ENCODE results near the gene PLD1.

The PLD1 gene

GRCh38 chr3:171836855-171837254 is 26.6 kb upstream of the PLD1 start:
- DNase-seq (ENCODE audit: low spot score), result no peak

- no peak for DNase-seq (ENCODE audit: low spot score)
Observed at GRCh38 chr3:171835613-171836012, 25.3 kb upstream of the PLD1 start.

GRCh38 chr3:171835116-171835515 is 24.8 kb upstream of the PLD1 start:
- DNase-seq (ENCODE audit: low spot score), result no peak

- DNase-seq (ENCODE audit: low spot score), result no peak
Observed at GRCh38 chr3:171834461-171834801, 24.1 kb upstream of the PLD1 start.

GRCh38 chr3:171833789-171834460 is 23.6 kb upstream of the PLD1 start:
- no peak for DNase-seq (ENCODE audit: low spot score)

GRCh38 chr3:171832989-171833388 is 22.7 kb upstream of the PLD1 start:
- no peak for DNase-seq (ENCODE audit: low spot score)

- no peak for DNase-seq (ENCODE audit: low spot score)
Observed at GRCh38 chr3:171831936-171832335, 21.7 kb upstream of the PLD1 start.

- no peak for DNase-seq (ENCODE audit: low spot score)
Observed at GRCh38 chr3:171830518-171830875, 20.2 kb upstream of the PLD1 start.

GRCh38 chr3:171829841-171830517 is 19.7 kb upstream of the PLD1 start:
- DNase-seq (ENCODE audit: low spot score), result peak; percentile 65

GRCh38 chr3:171828902-171829770 is 18.9 kb upstream of the PLD1 start:
- DNase-seq (ENCODE audit: low spot score), result no peak

- no peak for DNase-seq (ENCODE audit: low spot score)
Observed at GRCh38 chr3:171827836-171828458, 17.7 kb upstream of the PLD1 start.

- no peak for DNase-seq (ENCODE audit: low spot score)
Observed at GRCh38 chr3:171827385-171827784, 17.1 kb upstream of the PLD1 start.

GRCh38 chr3:171825222-171825828 is 15.0 kb upstream of the PLD1 start:
- DNase-seq (ENCODE audit: low spot score), result no peak

GRCh38 chr3:171824824-171825221 is 14.5 kb upstream of the PLD1 start:
- no peak for DNase-seq (ENCODE audit: low spot score)

GRCh38 chr3:171824116-171824515 is 13.8 kb upstream of the PLD1 start:
- DNase-seq (ENCODE audit: low spot score), result no peak

GRCh38 chr3:171822431-171823106 is 12.3 kb upstream of the PLD1 start:
- DNase-seq (ENCODE audit: low spot score), result no peak

- no peak for DNase-seq (ENCODE audit: low spot score)
Observed at GRCh38 chr3:171821778-171822358, 11.6 kb upstream of the PLD1 start.

GRCh38 chr3:171821044-171821443 is 10.8 kb upstream of the PLD1 start:
- DNase-seq (ENCODE audit: low spot score), result no peak

- DNase-seq (ENCODE audit: low spot score), result no peak
Observed at GRCh38 chr3:171817074-171817800, 7.0 kb upstream of the PLD1 start.

GRCh38 chr3:171815973-171816595 is 5.8 kb upstream of the PLD1 start:
- no peak for DNase-seq (ENCODE audit: low spot score)

All from D341Med (cell line).